ENCODE measurements around the gene NR1I2. TPM values are rescaled to one million over a fixed set of nuclear protein-coding genes. Genes with fewer than 3 reads are reported as not detected.

NR1I2 gene
- polyA plus RNA-seq, 3 donors, result 0.07 TPM; not detected in 2

DNA sequence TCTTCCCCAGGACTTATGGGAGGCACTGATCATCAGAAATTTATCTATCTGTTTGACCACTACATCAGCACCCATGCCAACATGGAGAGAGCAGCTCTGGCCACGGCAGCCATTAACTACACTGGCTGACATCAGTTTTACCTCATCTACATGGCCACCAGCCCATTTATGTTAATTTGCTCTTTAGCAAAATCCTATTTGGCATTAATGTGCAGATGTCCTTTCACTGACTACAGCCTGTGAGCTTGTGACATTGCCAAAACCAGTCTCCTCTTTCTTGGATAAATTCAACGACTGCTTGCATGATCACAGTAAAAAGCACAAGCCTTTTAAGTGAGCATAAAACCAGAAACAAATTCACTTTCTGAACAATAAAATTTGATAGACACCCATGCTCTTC is 47.5 kb downstream of the NR1I2 start:
- H2AFZ ChIP-seq (ENCODE audit: insufficient read depth, low read depth, low read length, poor library complexity, severe bottlenecking), result no peak overlapping the region
- Mint-ChIP-seq H3K27ac (no peak overlapping the region), H3K4me1 (no peaks in the 10 kb centered on the region), H3K27me3 (ENCODE audit: low read depth in 3 of 3) (no peaks in the 10 kb centered on the region), H3K36me3 (peaks cover 40 to 41% of the 10 kb centered on the region in 2 donors), H3K9me3 (no peaks in the 10 kb centered on the region), H3K4me3 (no peak overlapping the region)
- no peak for TF ChIP-seq CTCF (IDR thresholded peaks at IDR 0.05)
- 100% methylated on average over 2 of the region's 2 CpGs for WGBS (ENCODE audit: insufficient coverage)
- intact Hi-C loops (cut with micrococcal nuclease), result no loop called here
- DNase-seq, result no peak
- no peaks in the 10 kb centered on the region for H3K9me3 ChIP-seq (replicated peaks in 1 of 2; ENCODE audit: control insufficient read depth in 1 of 2, insufficient read depth in 1 of 2, low read length in 2 of 2)
- no peaks in the 10 kb centered on the region for H3K4me1 ChIP-seq (ENCODE audit: control insufficient read depth in 1 of 2, insufficient read depth in 2 of 2, low read length in 2 of 2)
- no peaks in the 10 kb centered on the region for H3K79me2 ChIP-seq (ENCODE audit: insufficient read depth, low read length)
- H3K36me3 ChIP-seq (replicated peaks in 1 of 2; ENCODE audit: control insufficient read depth in 1 of 2, insufficient read depth in 2 of 2, low read length in 2 of 2), result peaks cover 16 to 29% of the 10 kb centered on the region in 2 donors
- no peak overlapping the region for H3K9ac ChIP-seq (ENCODE audit: insufficient read depth, low read length, poor library complexity, severe bottlenecking)
- H3K27me3 ChIP-seq (ENCODE audit: control insufficient read depth in 2 of 2, insufficient read depth in 2 of 2, low read length in 2 of 2), result no peaks in the 10 kb centered on the region
- H3K4me3 ChIP-seq (replicated peaks in 1 of 3; ENCODE audit: low read depth in 2 of 3, low read length in 3 of 3), result no peak overlapping the region
- no peak overlapping the region for H3K4me2 ChIP-seq (replicated peaks; ENCODE audit: extremely low read depth, low read length, poor library complexity, severe bottlenecking)
- H4K20me1 ChIP-seq (ENCODE audit: insufficient read depth, low read length), result peaks cover 42% of the 10 kb centered on the region
- H3K27ac ChIP-seq (ENCODE audit: low read depth in 1 of 2, low read length in 2 of 2), result no peak overlapping the region

DNA sequence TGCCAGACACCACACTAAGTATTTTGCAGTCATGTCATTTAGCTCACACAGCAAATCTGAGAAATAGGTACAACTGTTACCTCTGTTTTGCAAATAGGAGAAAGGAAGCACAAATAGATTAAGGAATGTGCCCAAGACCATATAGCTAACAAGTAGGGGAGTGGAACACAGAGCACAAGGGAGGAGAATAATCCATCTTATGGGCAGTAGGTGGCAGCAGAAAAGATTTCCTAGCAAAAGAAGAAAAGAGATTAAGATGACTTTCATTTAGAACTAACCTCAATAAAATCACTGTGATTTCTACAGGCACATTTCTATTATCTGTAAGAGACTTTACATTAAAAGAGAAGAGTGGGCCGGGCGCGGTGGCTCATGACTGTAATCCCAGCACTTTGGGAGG is 49.1 kb downstream of the NR1I2 start:
- Histone ChIP-seq H3K27me3 (ENCODE audit: control insufficient read depth in 2 of 2, insufficient read depth in 2 of 2, low read length in 2 of 2) (no peaks in the 10 kb centered on the region), H3K9ac (ENCODE audit: insufficient read depth, low read length, poor library complexity, severe bottlenecking) (no peak overlapping the region), H3K9me3 (replicated peaks in 1 of 2; ENCODE audit: control insufficient read depth in 1 of 2, insufficient read depth in 1 of 2, low read length in 2 of 2) (no peaks in the 10 kb centered on the region), H4K20me1 (ENCODE audit: insufficient read depth, low read length) (peaks cover 50% of the 10 kb centered on the region), H2AFZ (ENCODE audit: insufficient read depth, low read depth, low read length, poor library complexity, severe bottlenecking) (no peak overlapping the region), H3K79me2 (ENCODE audit: insufficient read depth, low read length) (no peaks in the 10 kb centered on the region), H3K4me2 (replicated peaks; ENCODE audit: extremely low read depth, low read length, poor library complexity, severe bottlenecking) (no peak overlapping the region), H3K4me3 (replicated peaks in 1 of 3; ENCODE audit: low read depth in 2 of 3, low read length in 3 of 3) (no peak overlapping the region), H3K27ac (ENCODE audit: low read depth in 1 of 2, low read length in 2 of 2) (no peak overlapping the region), H3K4me1 (ENCODE audit: control insufficient read depth in 1 of 2, insufficient read depth in 2 of 2, low read length in 2 of 2) (no peaks in the 10 kb centered on the region), H3K36me3 (replicated peaks in 1 of 2; ENCODE audit: control insufficient read depth in 1 of 2, insufficient read depth in 2 of 2, low read length in 2 of 2) (peaks cover 8 to 18% of the 10 kb centered on the region in 2 donors)
- WGBS (ENCODE audit: insufficient coverage), result no CpG with 5 or more reads among the region's 3 CpGs
- no peaks in the 10 kb centered on the region for H3K27me3 Mint-ChIP-seq (ENCODE audit: low read depth in 3 of 3)
- H3K4me1 Mint-ChIP-seq, result peaks cover 11% of the 10 kb centered on the region
- TF ChIP-seq CTCF (IDR thresholded peaks at IDR 0.05), result no peak
- H3K4me3 Mint-ChIP-seq, result no peak overlapping the region
- no peaks in the 10 kb centered on the region for H3K9me3 Mint-ChIP-seq
- H3K27ac Mint-ChIP-seq, result no peak overlapping the region
- DNase-seq, result no peak
- intact Hi-C loops (cut with micrococcal nuclease), result no loop called here
- H3K36me3 Mint-ChIP-seq, result peaks cover 31 to 34% of the 10 kb centered on the region in 2 donors
